ENCODE data around the gene PDZK1IP1.
"Not testable (repeated sequence)": the region's sequence is repeated elsewhere in the genome, so short reads cannot be mapped to it uniquely, and the experiment has no call there.

Gene PDZK1IP1

DNA sequence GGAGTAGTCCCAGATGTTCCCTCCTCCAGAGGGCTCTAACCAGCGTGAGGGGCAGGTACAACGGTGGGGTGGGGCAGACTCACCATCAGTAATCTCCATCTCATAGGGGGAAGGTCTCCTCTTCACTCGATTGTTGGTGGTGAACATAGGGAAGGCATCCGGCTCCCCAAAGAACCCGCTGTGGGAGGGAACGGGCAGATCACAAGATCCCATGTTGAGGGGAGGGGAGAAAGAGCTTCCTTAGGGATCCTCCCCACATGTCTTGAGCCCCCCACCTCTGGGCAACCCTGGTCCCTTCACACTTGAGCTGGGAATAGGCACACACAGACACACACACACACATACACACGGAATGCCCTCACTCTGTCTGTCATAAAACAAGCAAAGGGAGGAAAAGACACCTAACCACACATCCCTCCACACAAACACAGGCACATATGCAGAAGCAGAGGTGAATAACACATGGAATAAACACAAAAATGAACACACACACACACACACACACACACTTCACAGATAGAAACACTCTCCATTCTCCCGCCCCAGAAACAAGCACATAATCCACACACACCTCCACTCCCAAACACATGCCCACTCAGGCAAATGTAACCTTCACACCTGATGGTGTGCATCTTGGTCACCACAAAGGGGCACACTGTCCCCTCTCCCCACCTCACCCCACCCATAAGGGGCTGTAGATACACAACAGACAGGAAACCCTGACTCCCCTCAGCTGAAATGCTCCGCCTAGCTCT lies 34.3 kb upstream of the PDZK1IP1 start:
- no peak for DNase-seq (ENCODE audit: low spot score)

DNA sequence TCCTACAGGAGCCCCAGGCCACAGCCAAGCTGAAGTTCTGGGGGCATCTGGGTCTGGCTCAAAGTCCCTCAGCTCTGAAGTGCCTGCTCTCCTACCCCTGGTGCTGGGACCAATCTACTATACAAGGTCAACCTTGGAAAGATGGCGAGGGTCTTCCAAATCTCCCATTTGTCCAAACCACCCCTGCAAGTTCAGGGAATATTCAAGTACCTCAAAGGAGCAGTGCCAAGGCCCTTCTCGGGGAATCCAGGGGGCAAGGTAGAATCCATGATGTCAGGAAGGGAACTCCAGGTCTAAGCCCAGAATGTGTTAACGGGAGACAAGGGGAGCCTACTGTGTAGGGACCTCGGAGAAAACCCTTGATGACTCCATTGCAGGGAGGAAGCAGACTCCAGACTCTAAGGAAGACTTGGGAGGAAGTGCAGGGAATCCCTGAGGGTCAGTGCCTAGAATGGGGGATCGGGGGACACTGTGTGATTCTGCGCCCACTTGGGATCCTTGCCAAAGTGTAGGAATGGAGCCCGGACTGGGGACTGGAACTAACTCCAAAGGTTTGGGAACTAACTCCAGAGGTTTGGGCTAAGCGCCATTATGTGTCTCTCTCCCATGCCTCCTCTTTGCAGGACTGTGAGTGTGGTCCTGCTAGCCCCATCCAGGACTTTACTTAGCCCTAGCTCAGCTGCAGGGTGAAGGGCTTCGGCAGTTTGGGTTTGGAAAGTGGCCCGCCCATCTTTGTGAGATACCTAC lies 33.5 kb upstream of the PDZK1IP1 start:
- DNase-seq (ENCODE audit: low spot score), result no peak

GRCh38 chr1:47222476-47222875 lies 32.6 kb upstream of the PDZK1IP1 start:
- no peak for DNase-seq (ENCODE audit: low spot score)

- no peak for DNase-seq (ENCODE audit: low spot score)
Observed at GRCh38 chr1:47219590-47220220, 29.9 kb upstream of the PDZK1IP1 start.

GRCh38 chr1:47219001-47219400 lies 29.2 kb upstream of the PDZK1IP1 start:
- DNase-seq (ENCODE audit: low spot score), result no peak

DNA sequence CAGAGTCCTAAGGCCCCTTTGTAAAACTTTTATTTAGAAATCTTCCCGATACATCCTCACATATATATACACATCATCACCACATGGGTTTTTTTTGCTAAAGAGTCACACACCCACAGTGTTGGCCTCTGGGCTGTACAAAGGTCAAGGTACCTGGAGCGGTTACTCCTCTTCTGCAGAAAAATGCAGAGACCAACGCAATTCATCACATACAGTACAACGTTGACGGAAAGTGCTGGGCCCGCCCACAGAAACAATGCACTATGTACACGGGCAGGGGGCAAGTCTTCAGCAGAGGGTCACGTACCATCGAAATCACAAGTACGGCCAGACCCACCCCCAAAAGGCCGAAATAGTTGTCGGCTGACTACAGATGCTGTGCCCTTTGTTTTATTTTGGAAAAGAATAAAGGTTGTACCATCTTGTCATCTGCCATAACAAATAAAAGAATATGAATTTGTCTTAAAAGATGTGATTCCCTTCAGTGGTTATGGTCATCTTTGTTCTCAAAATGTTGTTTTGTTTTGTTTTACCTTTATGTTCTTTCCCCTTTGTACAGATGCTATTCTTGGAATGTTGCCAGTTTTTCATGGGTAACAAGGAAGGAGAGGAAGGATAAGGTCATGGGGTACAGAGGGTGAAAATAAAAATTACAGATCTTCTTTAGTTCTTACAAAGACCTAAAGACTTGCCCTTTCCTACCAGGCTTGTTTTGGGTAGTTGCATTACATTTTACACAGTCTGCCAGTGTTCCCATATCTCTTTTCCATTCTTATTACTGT lies 26.6 kb upstream of the PDZK1IP1 start:
- DNase-seq (ENCODE audit: low spot score), result no peak

GRCh38 chr1:47215713-47216112 lies 25.9 kb upstream of the PDZK1IP1 start:
- no peak for DNase-seq (ENCODE audit: low spot score)

DNA sequence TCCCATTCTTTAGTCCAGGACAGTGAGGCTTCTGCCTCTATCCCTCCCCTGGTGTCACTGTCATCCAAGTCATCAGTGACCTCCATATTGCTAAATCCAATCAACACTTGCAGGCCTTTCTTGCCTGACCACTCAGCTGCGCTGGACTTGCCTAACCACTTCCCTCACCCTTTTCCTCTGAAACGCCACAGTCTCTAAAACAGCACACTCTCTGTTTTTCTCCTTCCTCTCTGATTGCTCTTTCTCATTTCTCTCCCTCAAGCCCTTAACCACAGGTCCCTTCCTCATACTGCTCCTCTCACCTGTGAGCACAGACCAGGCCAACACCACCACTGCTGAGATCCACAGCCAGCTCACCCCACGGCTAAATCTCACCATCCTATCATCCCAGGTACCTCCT lies 24.7 kb upstream of the PDZK1IP1 start:
- no peak for DNase-seq (ENCODE audit: low spot score)

- no peak for DNase-seq (ENCODE audit: low spot score)
Observed at GRCh38 chr1:47213230-47213963, 23.6 kb upstream of the PDZK1IP1 start.

DNA sequence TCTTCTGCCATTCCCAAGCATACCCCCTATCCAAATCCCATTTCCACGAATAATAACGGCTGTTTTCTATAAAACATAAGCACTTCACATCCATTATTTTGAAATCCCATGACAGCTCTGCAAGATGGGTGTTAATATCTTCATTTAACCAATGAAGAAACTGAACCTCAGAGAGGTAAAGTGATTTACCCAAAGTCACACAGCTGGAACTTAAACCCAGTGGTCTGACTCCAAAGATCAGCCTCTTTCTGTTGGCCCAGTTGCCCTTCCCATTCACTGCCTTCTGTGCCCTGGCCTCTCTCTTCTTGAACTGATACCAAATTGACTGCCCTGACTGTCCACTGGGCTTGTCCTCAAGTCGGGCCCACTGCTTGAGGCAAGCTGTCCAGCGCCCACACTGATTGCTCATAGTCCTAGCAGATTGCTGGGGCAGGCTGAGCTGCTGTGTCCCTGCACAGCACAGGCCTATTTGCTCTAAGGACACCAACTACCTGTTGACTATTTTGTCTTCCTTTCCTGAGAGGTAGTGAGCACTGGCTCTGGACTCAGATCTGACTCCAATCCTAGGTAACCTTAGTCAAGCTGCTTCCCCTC lies 22.9 kb upstream of the PDZK1IP1 start:
- DNase-seq (ENCODE audit: low spot score), result no peak

DNA sequence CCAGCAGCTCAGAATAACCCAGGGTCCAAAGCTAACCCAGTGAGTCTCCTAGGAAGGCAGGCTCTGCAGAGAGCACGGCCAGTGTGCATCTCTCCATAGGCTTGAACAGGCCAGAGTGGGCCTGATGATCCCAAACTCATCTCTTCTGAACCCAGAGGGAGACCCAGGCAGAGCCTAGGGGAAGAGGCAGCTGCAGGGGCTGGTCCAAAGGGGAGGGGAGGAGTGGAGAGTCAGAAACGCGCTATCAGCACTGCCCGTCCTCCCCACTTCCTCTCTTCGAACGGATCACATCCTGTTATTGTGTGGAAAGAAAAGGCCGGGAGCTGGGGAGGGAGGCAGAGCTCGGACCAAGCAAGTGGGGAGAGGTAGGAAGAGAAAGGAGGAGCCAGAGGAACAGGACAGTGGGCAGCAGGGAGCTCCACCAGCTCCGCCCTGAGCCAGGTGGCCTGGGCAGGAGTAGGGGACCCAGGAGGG lies 22.0 kb upstream of the PDZK1IP1 start:
- peak; percentile 73 for DNase-seq (ENCODE audit: low spot score)

GRCh38 chr1:47210666-47211065 lies 20.8 kb upstream of the PDZK1IP1 start:
- no peak for DNase-seq (ENCODE audit: low spot score)

DNA sequence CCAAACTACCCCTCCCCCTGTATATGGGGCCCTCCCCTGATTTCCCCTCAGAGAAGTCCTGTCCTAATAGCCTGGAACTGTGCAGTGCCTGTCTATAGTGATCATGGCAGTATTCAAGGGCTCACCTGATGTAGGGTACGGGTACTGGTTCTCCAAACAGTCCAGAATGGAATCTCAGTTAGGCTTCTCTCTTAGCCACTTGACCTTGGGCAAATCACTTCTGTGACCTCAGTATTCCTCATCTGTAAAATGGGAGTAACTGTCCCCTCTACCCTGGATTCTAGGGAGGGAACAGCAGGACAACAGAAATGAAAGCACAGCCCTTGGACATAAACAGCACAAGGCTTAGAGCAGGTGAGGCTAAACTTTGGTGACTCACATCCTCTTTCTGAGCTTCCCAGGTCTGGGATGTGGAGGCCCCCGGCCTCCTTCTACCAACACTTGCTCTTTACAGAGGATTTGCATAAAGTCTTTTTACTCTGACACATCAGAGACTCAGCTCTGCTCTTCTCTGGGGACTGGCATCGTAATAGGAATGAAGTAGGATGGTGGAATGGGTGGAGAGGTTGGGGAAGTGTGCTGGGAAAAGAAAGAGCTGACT lies 20.0 kb upstream of the PDZK1IP1 start:
- DNase-seq (ENCODE audit: low spot score), result no peak

DNA sequence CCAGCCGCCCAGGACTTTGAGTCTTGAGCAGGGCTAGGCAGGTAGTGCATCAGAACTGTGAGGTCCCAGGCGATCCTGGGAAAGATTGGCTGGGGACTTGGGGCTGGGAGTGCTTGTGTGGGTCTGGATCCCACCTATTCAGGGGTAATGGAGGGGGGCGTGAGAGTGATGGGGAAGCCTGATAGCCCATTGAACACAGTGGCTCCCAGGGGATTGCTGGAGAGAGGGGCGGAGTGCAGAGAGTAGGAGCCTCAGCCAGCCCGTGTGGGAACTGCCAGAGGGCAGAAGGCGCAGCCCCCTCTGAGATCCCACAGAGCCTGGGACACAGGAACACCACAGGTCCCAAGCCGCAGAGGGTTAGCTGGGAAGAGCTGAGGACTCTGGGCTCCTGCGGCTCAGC lies 19.3 kb upstream of the PDZK1IP1 start:
- DNase-seq (ENCODE audit: low spot score), result no peak

- no peak for DNase-seq (ENCODE audit: low spot score)
Observed at GRCh38 chr1:47208374-47208850, 18.6 kb upstream of the PDZK1IP1 start.

DNA sequence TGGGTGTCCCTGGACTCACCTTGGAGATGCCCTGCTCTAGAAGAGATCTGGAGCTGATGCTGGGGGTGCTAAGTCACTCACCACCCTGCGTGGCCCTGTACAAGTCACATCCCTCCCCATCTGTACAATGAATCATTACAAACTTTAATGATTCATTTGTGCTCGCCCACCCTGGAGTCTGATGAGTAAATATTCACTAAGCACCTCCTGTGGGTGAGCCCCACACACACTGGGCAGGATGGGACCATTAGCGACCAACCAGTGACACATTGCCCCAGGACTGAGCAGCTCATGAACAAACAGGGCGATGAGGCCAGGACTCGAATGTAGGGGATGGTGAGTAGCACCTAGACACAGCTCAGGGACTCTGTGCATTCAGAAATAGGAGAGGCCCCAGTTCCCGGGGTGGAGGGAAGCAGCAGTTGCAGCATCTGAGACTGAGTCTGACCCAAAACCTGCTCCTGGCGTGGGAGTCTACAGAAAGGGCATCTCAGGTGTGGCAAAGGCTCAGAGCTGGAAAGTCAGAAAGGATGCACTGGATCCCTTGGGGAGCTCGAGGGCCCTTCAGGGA lies 18.1 kb upstream of the PDZK1IP1 start:
- DNase-seq (ENCODE audit: low spot score), result no peak

DNA sequence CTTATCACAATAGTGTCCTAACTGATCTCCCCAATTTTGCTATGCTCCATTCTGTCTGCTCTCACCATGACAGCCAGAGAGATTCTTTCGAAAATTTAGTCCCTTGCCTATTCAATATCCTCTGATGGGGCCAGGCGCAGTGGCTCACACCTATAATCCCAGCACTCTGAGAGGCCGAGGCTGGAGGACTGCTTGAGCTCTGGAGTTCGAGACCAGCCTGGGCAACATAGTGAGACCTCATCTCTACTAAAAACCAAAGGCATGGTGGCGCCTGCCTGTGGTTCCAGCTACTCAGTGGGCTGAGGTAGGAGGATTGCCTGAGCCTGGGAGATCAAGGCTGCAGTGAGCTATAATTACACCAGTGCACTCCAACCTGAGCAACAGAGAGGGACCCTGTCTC lies 16.1 kb upstream of the PDZK1IP1 start:
- DNase-seq (ENCODE audit: low spot score), result no peak

GRCh38 chr1:47203504-47203903 lies 13.7 kb upstream of the PDZK1IP1 start:
- DNase-seq (ENCODE audit: low spot score), result not testable (repeated sequence)

DNA sequence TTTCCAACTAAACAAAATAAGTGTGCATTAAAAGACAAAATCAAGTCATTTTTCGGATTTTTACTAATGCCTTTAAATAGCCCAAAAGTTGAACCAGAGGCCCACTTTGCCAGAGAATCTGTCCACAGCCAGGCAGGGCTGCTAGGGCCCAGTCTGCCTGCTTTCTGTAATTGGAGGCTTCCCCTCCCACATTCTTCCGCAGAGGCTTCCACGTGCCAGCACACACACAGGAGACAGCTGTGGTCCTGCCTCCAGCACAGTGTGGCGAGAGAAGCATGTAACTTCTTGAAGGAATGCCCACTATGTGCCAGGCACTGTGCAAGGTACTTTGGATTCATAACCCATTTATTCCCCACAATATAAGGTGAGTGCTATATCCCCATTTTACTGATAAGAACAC lies 11.3 kb upstream of the PDZK1IP1 start:
- DNase-seq (ENCODE audit: low spot score), result no peak

DNA sequence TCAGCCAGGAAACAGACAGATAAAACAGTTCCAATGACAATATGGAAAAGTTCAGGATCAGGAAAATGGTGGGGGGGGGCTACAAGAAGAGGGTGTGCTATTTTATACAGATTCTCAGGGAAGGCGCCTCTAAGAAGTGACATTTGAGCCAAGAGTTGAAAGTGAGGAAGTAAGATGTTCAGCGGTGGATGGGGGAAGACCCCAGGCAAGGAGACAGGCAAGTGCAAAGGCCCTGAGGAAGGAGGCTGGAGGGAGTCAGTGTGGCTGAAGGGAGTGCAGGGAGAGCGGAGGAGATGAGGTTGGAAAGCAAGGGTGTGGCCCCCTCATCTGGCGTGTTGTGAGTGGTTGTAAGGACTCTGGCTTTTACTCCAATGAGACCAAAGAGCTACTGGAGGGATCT lies 8.4 kb upstream of the PDZK1IP1 start:
- no peak for DNase-seq (ENCODE audit: low spot score)
